A549 (cell line): ENCODE data around the gene MYO10. TPM values are rescaled to one million over a fixed set of nuclear protein-coding genes. Genes with fewer than 3 reads are reported as not detected.
"Not testable (repeated sequence)": the region's sequence is repeated elsewhere in the genome, so short reads cannot be mapped to it uniquely, and the experiment has no call there.

Source experiments
- ATAC-seq, 2 experiments: fragments of 200-7000 bp in 1 of 2; fragments of >200 bp in 1 of 2; cut with Nextera tagmentation in 1 of 2; cut with Tn5 transposase in 1 of 2; 3 replicates each; pipeline versions ENCODE4 v1.8.0 to v1.9.1; 2018 to 2020; ENCODE audit warnings: mild to moderate bottlenecking in 1 of 2, moderate library complexity in 1 of 2
- CTCF ChIA-PET: fragments of 300-600 bp; sonication (Branson Sonifier 250); formaldehyde crosslinking; extraction: SDS; loops from one replicate; lab custom pipeline; 2021; ENCODE audit warnings: antibody characterized with exemption, inconsistent platforms; lab: Yijun Ruan, JAX
- POLR2A ChIA-PET: fragments of 350-600 bp; formaldehyde crosslinking; extraction: SDS; loops from one replicate; lab custom pipeline; 2021; ENCODE audit warnings: antibody characterized with exemption, inconsistent platforms; lab: Yijun Ruan, JAX
- DNase-seq, 2 experiments: peaks; one replicate each; pipeline versions ENCODE4 v3.0.0 to v3.0.0-alpha.2; 2011 to 2016; ENCODE audit warnings: low read depth in 1 of 2, low spot score in 1 of 2
- FAIRE-seq: peaks from 2 replicates; lab custom pipeline; 2011; peaks lifted over from hg19 to GRCh38; lab: Jason Lieb, UNC
- H3K27ac ChIP-seq, 2 experiments: fragments of >200 bp; sonication (Bioruptor Twin); formaldehyde crosslinking; 3 replicates each; pipeline ENCODE4 v1.5.1; 2016 to 2017
- H3K4me1 ChIP-seq: fragments of >200 bp; sonication (Bioruptor Twin); formaldehyde crosslinking; 3 replicates; pipeline ENCODE4 v1.6.1; 2016
- H3K4me2 ChIP-seq: fragments of >200 bp; sonication (Bioruptor Twin); formaldehyde crosslinking; 3 replicates; pipeline ENCODE4 v1.6.1; 2016
- H3K4me3 ChIP-seq: fragments of >200 bp; sonication (Bioruptor Twin); formaldehyde crosslinking; 3 replicates; pipeline ENCODE4 v1.5.1; 2016
- H3K9me3 ChIP-seq: fragments of >200 bp; sonication (Bioruptor Twin); formaldehyde crosslinking; 3 replicates; pipeline ENCODE4 v1.6.1; 2016
- E2F6 ChIP-seq: IDR thresholded peaks from 2 replicates; pipeline ENCODE4 v1.6.1; 2012; ENCODE audit warnings: low read depth, borderline replicate concordance
- EHMT2 ChIP-seq: fragments of 200-600 bp; sonication (generic); IDR thresholded peaks from 2 replicates; pipeline ENCODE4 v1.6.1; 2016; ENCODE audit warnings: antibody characterized with exemption, low read depth, mild to moderate bottlenecking, moderate library complexity
- FOXS1 ChIP-seq: fragments of 250-450 bp; sonication (Bioruptor Pico); IDR thresholded peaks from 2 replicates; pipeline ENCODE4 v1.5.0; 2020; ENCODE audit warnings: mild to moderate bottlenecking, moderate library complexity
- GATA3 ChIP-seq: IDR thresholded peaks from 2 replicates; pipeline ENCODE4 v1.6.1; 2012; ENCODE audit warnings: borderline replicate concordance
- HOXB13 ChIP-seq: fragments of 250-450 bp; sonication (Bioruptor Pico); IDR thresholded peaks from 2 replicates; pipeline ENCODE4 v1.5.0; 2020; ENCODE audit warnings: low read depth, mild to moderate bottlenecking, moderate library complexity
- HOXB5 ChIP-seq: fragments of 250-450 bp; sonication (Bioruptor Pico); IDR thresholded peaks from 2 replicates; pipeline ENCODE4 v1.5.0; 2020; ENCODE audit warnings: mild to moderate bottlenecking, moderate library complexity
- NPAS2 ChIP-seq: fragments of 250-450 bp; sonication (Bioruptor Pico); IDR thresholded peaks from 2 replicates; pipeline ENCODE4 v1.8.0; 2022; ENCODE audit warnings: mild to moderate bottlenecking, moderate library complexity, borderline replicate concordance
- NR3C1 ChIP-seq: fragments of >200 bp; sonication (Bioruptor Twin); formaldehyde crosslinking; IDR thresholded peaks from 3 replicates; pipeline ENCODE4 v1.6.1; 2017
- PBX3 ChIP-seq: IDR thresholded peaks from 2 replicates; pipeline ENCODE4 v1.6.1; 2012
- RAD21 ChIP-seq, 2 experiments: fragments of >200 bp in 1 of 2; sonication (Bioruptor Twin) in 1 of 2; formaldehyde crosslinking in 1 of 2; IDR thresholded peaks in 1 of 2; conservative IDR thresholded peaks in 1 of 2; 2 replicates in 1 of 2; 3 replicates in 1 of 2; pipeline ENCODE4 v1.6.1; 2012 to 2018; ENCODE audit warnings: inconsistent platforms in 1 of 2
- RFX5 ChIP-seq: fragments of 450-650 bp; IDR thresholded peaks from 2 replicates; pipeline ENCODE4 v1.7.1; 2014; ENCODE audit warnings: antibody characterized with exemption, mild to moderate bottlenecking, moderate library complexity
- TFCP2L1 ChIP-seq: fragments of 250-450 bp; sonication (Bioruptor Pico); IDR thresholded peaks from 2 replicates; pipeline ENCODE4 v1.5.0; 2021; ENCODE audit warnings: mild to moderate bottlenecking
- USF2 ChIP-seq: fragments of 450-650 bp; IDR thresholded peaks from 2 replicates; pipeline ENCODE4 v1.6.1; 2014; ENCODE audit warnings: antibody characterized with exemption
- WGBS: methylation state at CpG from one replicate; pipeline ENCODE4 v1.1.6; 2017; ENCODE audit errors: missing lambda C conversion rate; 5-methylcytosine and 5-hydroxymethylcytosine counted together
- polyA plus RNA-seq, 4 experiments: library from polyadenylated mRNA; depleted of rRNA in 3 of 4; stranded (reverse); fragments of >200 nt; fragmentation: RNase III in 1 of 4; extraction: RNeasy Plus Mini Kit Qiagen cat#74134 plus additional on column Dnase treatment in 1 of 4; gene quantifications; 2 replicates in 3 of 4; 3 replicates in 1 of 4; pipeline ENCODE4 v1.2.3, GENCODE V29; 2011 to 2017
- TF ChIP-seq, protein P1 (sequence below): fragments of >200 bp; sonication (Bioruptor Twin); formaldehyde crosslinking; IDR thresholded peaks from 3 replicates; pipeline ENCODE4 v1.6.1; 2016
- TF ChIP-seq, protein P2 (sequence below): fragments of 200-600 bp; sonication (generic); IDR thresholded peaks from 2 replicates; pipeline ENCODE4 v1.6.1; 2016; ENCODE audit warnings: antibody characterized with exemption, mild to moderate bottlenecking, moderate library complexity

The MYO10 gene
- polyA plus RNA-seq, 2 of the 4 experiments (the other 2 are of a cell fraction): 68.0 to 68.5 TPM

DNA sequence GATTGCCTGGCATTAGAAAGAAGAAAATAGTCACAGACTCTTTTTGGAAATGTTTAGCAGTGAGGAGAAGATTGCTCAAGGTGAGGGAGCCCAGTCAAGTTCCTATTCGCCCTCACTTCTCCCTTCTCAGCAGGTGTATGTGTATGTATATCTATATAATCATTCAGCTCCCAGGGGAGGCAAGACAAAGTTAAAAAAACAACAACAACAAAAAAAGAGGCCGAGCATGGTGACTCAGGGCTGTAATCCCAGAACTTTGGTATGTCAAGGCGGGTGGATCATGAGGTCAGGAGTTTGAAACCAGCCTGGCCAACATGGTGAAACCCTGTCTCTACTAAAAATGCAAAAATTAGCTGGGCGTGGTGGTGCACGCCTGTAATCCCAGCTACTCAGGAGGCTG, 197.7 kb downstream of the MYO10 start:
- H3K4me1 ChIP-seq: peaks cover 15% of the 10 kb centered on the region
- CTCF ChIA-PET: interaction anchor here (0.6 to 1.5 kb wide), 2 partner anchors 29 to 271 kb away, joined by 3 read pairs; no protein-coding TSS in a partner anchor
- FAIRE-seq, DNase-seq, H3K4me3 ChIP-seq, H3K9me3 ChIP-seq, POLR2A ChIA-PET, H3K4me2 ChIP-seq, ATAC-seq: not testable (repeated sequence)
- 0 out of 6 replicates have a peak overlapping the region, but pooled peaks of 1 of the 2 experiments have one; percentile 17 for H3K27ac ChIP-seq
- 81% methylated on average over 5 of the region's 5 CpGs for WGBS

- H3K27ac ChIP-seq: 0 out of 6 replicates have a peak overlapping the region, but pooled peaks of 1 of the 2 experiments have one; percentile 17
- no peak for TF ChIP-seq RAD21 (conservative IDR thresholded peaks at IDR 0.05 in 1 of 2, IDR thresholded peaks at IDR 0.05 in 1 of 2)
- no peak for TF ChIP-seq PBX3
- TF ChIP-seq HOXB5 (CRISPR knock-in tag): no peak
- no peak for TF ChIP-seq FOXS1 (CRISPR knock-in tag)
- TF ChIP-seq NPAS2 (CRISPR knock-in tag): no peak
- no peak for TF ChIP-seq EHMT2
- TF ChIP-seq RFX5: no peak
- no peak for TF ChIP-seq USF2
- TF ChIP-seq TFCP2L1: no peak
- TF ChIP-seq, protein P1, sequence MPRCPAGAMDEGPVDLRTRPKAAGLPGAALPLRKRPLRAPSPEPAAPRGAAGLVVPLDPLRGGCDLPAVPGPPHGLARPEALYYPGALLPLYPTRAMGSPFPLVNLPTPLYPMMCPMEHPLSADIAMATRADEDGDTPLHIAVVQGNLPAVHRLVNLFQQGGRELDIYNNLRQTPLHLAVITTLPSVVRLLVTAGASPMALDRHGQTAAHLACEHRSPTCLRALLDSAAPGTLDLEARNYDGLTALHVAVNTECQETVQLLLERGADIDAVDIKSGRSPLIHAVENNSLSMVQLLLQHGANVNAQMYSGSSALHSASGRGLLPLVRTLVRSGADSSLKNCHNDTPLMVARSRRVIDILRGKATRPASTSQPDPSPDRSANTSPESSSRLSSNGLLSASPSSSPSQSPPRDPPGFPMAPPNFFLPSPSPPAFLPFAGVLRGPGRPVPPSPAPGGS: no peak
- TF ChIP-seq NR3C1: no peak
- no peak for TF ChIP-seq E2F6
- no peak for TF ChIP-seq GATA3
- TF ChIP-seq HOXB13 (CRISPR knock-in tag): no peak
- TF ChIP-seq, protein P2, sequence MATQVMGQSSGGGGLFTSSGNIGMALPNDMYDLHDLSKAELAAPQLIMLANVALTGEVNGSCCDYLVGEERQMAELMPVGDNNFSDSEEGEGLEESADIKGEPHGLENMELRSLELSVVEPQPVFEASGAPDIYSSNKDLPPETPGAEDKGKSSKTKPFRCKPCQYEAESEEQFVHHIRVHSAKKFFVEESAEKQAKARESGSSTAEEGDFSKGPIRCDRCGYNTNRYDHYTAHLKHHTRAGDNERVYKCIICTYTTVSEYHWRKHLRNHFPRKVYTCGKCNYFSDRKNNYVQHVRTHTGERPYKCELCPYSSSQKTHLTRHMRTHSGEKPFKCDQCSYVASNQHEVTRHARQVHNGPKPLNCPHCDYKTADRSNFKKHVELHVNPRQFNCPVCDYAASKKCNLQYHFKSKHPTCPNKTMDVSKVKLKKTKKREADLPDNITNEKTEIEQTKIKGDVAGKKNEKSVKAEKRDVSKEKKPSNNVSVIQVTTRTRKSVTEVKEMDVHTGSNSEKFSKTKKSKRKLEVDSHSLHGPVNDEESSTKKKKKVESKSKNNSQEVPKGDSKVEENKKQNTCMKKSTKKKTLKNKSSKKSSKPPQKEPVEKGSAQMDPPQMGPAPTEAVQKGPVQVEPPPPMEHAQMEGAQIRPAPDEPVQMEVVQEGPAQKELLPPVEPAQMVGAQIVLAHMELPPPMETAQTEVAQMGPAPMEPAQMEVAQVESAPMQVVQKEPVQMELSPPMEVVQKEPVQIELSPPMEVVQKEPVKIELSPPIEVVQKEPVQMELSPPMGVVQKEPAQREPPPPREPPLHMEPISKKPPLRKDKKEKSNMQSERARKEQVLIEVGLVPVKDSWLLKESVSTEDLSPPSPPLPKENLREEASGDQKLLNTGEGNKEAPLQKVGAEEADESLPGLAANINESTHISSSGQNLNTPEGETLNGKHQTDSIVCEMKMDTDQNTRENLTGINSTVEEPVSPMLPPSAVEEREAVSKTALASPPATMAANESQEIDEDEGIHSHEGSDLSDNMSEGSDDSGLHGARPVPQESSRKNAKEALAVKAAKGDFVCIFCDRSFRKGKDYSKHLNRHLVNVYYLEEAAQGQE: no peak
- TF ChIP-seq, all 56 proteins: peak for 0
- Histone ChIP-seq H3K9me3 (no peaks in the 10 kb centered on the region), H3K4me1 (peaks cover 15% of the 10 kb centered on the region), H3K4me3 (no peak overlapping the region), H3K4me2 (no peak overlapping the region)
- 91% methylated on average over 11 of the region's 11 CpGs for WGBS
- CTCF ChIA-PET: interaction anchor here (0.6 to 2.9 kb wide), 3 partner anchors 29 to 452 kb away, joined by 3 to 12 read pairs (median 3); no protein-coding TSS in a partner anchor
- no peak for FAIRE-seq
- POLR2A ChIA-PET: no interaction called here
- DNase-seq: no peak
- ATAC-seq: no peak
Observed at GRCh38 chr5:16737620-16738364, 198.3 kb downstream of the MYO10 start.
